Activated T-helper 17 cell treated with anti-CD3 and anti-CD28 coated beads, Interleukin-2, amount 50 U/mL, for 72 hours (primary cell): Measurements from ENCODE around the gene SLC8B1. TPM values are rescaled to one million over a fixed set of nuclear protein-coding genes. Genes with fewer than 3 reads are reported as not detected.

Source experiments
- ATAC-seq: fragments of 150-1000 bp; cut with Tn5 transposase; replicated peaks from 2 replicates; pipeline ENCODE4 v1.10.0; 2021; ENCODE audit warnings: mild to moderate bottlenecking, moderate library complexity
- H3K27ac Mint-ChIP-seq: one replicate; pipeline ENCODE4 v1.8.0; 2022; ENCODE audit warnings: mixed read lengths
- H3K27me3 Mint-ChIP-seq: one replicate; pipeline ENCODE4 v1.8.0; 2022; ENCODE audit warnings: mixed read lengths
- H3K36me3 Mint-ChIP-seq: one replicate; pipeline ENCODE4 v1.8.0; 2022; ENCODE audit warnings: low read depth, mild to moderate bottlenecking, mixed read lengths
- H3K4me1 Mint-ChIP-seq: one replicate; pipeline ENCODE4 v1.8.0; 2022; ENCODE audit warnings: mixed read lengths
- H3K4me3 Mint-ChIP-seq: one replicate; pipeline ENCODE4 v1.8.0; 2022; ENCODE audit warnings: mild to moderate bottlenecking, mixed read lengths
- H3K9me3 Mint-ChIP-seq: one replicate; pipeline ENCODE4 v1.8.0; 2022; ENCODE audit warnings: mixed read lengths
- total RNA-seq, 2 donors: library from RNA; stranded (reverse); gene quantifications; one replicate each; pipeline ENCODE4 v1.2.3, GENCODE V29; 2022

The SLC8B1 gene
- total RNA-seq, 2 donors from 2014 or later: 23.2 to 28.4 TPM

DNA sequence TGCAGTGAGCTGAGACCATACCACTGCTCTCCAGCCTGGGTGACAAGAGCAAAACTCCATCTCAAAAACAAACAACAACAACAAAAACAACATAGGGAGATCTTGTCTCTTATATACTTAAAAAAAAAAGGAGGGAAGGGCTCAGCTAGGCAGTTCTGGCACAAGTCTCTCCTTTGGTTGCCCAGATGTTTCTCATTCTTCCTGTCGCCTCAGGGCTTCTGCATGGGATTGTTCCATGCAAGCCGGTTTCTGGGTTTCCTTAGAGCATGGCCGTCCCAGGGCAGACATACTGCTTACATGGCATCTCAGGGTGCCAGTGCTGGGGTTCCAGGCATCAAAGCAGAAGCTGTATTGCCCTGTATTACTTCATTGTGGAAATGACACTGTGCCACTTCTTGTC, 5.2 kb upstream of the SLC8B1 start:
- no peaks in the 10 kb centered on the region for H3K9me3 Mint-ChIP-seq
- no peaks in the 10 kb centered on the region for H3K27me3 Mint-ChIP-seq
- no peak overlapping the region for H3K27ac Mint-ChIP-seq
- no peak for ATAC-seq
- no peaks in the 10 kb centered on the region for H3K36me3 Mint-ChIP-seq
- H3K4me3 Mint-ChIP-seq: no peak overlapping the region
- H3K4me1 Mint-ChIP-seq: no peaks in the 10 kb centered on the region

DNA sequence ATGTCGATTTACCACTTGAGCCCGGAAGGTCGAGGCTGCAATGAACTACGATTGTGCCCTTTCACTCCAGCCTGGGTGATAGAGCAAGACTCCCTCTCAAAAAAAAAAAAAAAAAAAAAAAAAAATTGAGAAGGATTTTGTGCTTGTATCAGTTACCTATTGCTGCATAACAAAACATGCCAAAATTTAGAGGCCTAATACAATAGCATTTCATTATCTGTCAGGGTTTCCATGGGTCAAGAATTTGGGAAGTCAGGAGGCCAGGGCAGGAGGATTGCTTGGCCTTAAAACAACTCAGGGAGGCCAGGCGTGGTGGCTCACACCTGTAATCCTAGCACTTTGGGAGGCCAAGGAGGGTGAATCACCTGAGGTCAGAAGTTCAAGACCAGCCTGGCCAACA, 4.6 kb upstream of the SLC8B1 start:
- H3K27ac Mint-ChIP-seq: no peak overlapping the region
- no peak for ATAC-seq
- no peak overlapping the region for H3K4me3 Mint-ChIP-seq
- H3K36me3 Mint-ChIP-seq: no peaks in the 10 kb centered on the region
- no peaks in the 10 kb centered on the region for H3K27me3 Mint-ChIP-seq
- H3K4me1 Mint-ChIP-seq: no peaks in the 10 kb centered on the region
- H3K9me3 Mint-ChIP-seq: no peaks in the 10 kb centered on the region

DNA sequence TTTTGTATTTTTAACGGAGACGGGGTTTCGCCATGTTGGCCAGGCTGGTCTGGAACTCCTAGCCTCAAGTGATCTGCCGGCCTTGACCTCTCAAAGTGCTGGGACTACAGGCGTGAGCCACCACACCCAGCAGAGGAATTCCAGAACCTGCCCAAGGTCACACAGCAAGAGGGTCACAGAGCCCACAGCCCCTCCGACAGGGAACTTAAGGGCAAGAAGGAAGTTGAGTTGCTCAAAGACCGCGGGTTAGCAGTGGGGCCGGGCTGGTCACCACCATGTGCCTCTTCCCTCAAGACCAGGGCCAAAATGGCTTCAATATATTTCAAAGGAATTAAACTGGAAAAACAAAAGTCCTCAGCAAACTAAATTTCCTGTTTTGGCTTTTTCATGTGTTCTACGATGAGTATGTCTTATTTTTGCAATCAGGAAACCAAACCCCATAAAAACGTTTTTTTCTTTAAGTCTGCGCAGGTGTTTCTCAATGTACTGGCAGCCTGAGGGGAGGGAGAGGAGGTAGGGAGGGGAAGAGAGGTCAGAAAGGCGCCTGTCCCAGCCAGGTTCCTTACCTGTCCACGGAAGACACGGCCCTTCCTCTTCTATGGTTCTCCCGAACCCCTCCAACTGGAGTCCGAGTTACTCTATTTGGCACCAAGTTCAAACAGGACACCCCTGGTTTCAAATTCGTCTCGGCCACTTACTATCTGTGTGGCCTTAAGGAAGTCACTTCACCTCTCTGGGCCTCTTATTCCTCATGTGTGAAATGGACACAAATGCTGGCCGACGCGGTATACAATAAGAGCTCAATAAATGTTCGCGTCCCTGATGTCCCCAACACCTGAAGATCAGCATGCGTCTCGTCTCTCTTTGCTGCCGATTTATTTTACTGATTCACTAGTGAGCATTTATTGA, 778 bp downstream of the SLC8B1 start:
- Mint-ChIP-seq H3K9me3 (no peaks in the 10 kb centered on the region), H3K4me3 (peak overlapping the region; percentile 98), H3K4me1 (peaks cover 13% of the 10 kb centered on the region), H3K27ac (peak overlapping the region; percentile 83), H3K36me3 (peaks cover 34% of the 10 kb centered on the region), H3K27me3 (no peaks in the 10 kb centered on the region)
- ATAC-seq: peak; percentile 24

DNA sequence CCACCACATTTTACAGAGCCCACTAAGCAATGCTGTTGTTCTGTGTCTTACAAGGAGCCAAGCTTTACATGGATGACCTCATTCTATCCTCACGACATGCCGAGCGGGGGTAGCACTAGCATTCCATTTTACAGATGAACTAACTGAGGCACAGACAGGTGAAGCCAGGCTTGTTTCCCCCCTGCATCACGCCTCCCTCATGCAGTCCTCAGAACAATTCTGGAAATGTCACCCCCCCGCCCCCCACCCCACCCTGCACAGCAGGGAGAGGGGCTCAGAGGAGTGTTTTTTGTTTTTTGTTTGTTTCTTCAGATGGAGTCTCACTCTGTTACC, 1.5 kb downstream of the SLC8B1 start:
- H3K36me3 Mint-ChIP-seq: peaks cover 41% of the 10 kb centered on the region
- no peak for ATAC-seq
- H3K9me3 Mint-ChIP-seq: no peaks in the 10 kb centered on the region
- no peaks in the 10 kb centered on the region for H3K27me3 Mint-ChIP-seq
- H3K27ac Mint-ChIP-seq: no peak overlapping the region
- H3K4me1 Mint-ChIP-seq: peaks cover 13% of the 10 kb centered on the region
- peak overlapping the region; percentile 98 for H3K4me3 Mint-ChIP-seq

DNA sequence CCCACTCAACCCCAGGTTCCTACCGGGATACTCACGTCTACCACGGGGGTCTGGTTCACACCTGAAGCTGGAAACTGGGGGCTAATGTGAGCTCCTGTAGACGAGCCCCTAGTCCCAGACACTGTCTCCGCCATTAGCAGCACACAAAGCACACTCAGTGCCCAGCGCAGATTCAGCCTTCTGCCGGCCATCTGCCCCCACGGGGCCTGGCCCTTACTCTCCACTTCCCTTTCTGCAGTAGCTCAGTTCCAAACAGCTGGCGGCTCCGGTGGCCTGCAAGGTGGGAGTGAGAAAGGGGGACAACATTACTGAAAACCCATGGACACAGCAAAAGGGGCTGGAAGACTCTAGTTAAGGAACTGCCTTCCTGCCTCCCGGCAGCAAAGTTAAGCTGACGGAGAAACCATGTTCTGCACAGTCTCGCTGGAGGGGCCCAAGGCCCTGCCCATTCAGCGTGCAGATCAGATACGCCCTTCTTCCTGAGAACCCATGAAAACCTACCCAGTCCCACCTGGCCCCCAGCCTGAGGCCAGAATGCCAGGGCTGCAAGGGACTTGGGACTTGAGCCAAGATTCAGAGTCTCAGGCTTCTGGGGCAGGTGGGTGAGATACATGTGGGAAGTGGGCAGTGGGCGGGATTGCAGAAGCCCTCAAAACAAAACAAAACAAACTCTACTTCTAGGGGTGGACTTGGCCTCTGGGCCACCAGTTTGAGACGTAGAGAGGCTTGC, 2.1 kb downstream of the SLC8B1 start:
- H3K9me3 Mint-ChIP-seq: no peaks in the 10 kb centered on the region
- peaks cover 45% of the 10 kb centered on the region for H3K36me3 Mint-ChIP-seq
- H3K27me3 Mint-ChIP-seq: no peaks in the 10 kb centered on the region
- peaks cover 13% of the 10 kb centered on the region for H3K4me1 Mint-ChIP-seq
- H3K4me3 Mint-ChIP-seq: peak overlapping the region; percentile 98
- peak overlapping the region; percentile 3 for H3K27ac Mint-ChIP-seq
- no peak for ATAC-seq

DNA sequence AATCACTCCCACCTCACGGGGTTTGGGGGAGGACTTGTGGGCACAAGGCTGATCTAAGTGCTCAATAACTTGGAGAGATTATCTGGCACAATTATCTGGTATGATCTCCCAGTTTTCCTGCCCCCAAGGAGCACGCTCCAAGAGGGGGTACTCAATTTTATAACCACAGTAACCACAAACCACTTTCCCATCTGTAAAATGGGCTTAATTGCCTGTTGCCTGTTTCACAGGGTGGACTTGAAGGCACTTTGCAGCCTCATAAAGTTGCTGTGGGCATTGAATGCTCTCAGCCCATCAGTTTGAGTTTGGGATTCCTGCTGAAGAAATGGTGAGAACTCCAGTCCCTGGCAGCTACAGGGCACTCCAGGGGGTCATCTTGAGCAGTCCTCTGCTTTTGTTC, 4.4 kb downstream of the SLC8B1 start:
- no peaks in the 10 kb centered on the region for H3K27me3 Mint-ChIP-seq
- H3K9me3 Mint-ChIP-seq: no peaks in the 10 kb centered on the region
- peaks cover 52% of the 10 kb centered on the region for H3K36me3 Mint-ChIP-seq
- peak overlapping the region; percentile 27 for H3K27ac Mint-ChIP-seq
- ATAC-seq: no peak
- peaks cover 13% of the 10 kb centered on the region for H3K4me1 Mint-ChIP-seq
- H3K4me3 Mint-ChIP-seq: no peak overlapping the region

DNA sequence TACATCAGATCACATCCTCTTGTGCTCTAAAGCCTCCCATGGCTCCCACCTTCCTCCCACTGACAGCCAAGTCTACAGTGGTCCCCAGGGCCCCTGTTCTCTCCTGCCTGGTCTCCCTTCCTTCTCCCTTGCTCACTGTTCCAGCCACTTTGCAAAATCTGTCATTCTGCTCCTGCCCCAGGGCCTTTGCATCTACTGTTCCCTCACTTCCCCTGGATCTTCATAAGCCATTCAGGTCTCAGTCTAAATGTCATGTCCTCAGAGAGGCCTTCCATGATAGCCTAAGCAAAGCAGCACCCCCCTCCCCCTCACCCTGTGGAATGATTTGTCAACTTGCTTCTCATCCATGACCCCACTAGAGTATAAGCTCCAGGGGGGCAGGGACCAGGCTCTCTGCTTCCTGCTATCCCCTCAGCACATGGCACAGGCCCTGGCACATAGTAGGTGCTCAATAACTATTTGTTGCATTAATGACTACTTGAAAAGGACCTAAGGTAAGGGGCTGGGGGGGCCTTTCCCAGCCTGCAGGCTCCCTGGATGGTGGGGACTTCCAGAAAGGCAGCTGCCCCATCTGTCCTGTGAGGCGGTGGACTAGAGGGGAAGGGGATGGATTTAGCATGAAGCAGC, 5.0 kb downstream of the SLC8B1 start:
- Mint-ChIP-seq H3K4me1 (peaks cover 13% of the 10 kb centered on the region), H3K27ac (peak overlapping the region; percentile 68)

DNA sequence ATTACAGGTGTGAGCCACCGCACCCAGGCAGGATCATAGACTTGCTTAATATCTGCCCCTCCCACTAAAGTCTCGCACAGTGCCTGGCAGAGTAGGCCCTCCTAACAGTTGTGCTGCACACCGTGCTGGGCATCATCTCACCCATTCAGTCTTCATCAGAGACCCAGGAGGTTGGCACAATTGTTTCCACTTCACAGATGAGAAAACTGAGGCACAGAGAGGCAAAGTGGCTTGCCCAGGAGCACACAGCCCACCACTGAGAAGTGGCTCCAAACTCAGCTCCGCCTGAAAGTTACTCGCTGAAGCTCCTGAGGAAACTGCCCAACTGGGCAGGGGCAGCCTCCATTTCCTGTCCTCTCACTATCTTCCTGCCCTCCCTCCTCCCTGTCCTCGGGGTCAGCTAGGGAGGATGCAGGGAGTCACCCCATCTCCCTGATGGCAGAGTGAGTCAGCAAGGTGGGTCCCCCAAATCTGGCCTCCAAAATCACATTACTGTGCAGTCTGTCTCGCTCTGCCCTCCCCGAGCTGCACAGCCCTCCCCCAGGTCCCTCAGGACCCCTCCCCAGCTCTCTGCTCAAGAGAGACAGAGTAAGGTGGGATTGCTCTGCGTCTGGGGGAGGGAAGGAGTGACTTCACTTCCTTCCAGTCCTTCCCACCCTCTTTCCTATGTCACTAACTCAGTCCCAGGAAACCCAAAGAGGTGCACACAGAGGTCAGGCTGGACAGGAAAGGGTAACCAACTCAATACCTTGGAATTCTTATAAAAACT, 5.7 kb downstream of the SLC8B1 start:
- peak overlapping the region; percentile 68 for H3K27ac Mint-ChIP-seq
- no peak for ATAC-seq
- H3K27me3 Mint-ChIP-seq: no peaks in the 10 kb centered on the region
- no peaks in the 10 kb centered on the region for H3K9me3 Mint-ChIP-seq
- H3K4me1 Mint-ChIP-seq: peaks cover 13% of the 10 kb centered on the region
- no peak overlapping the region for H3K4me3 Mint-ChIP-seq
- peaks cover 52% of the 10 kb centered on the region for H3K36me3 Mint-ChIP-seq

More for the DNA sequence above, 5.0 kb downstream of the SLC8B1 start:
- Mint-ChIP-seq H3K4me3 (no peak overlapping the region), H3K27me3 (no peaks in the 10 kb centered on the region), H3K9me3 (no peaks in the 10 kb centered on the region), H3K36me3 (peaks cover 52% of the 10 kb centered on the region)
- no peak for ATAC-seq

DNA sequence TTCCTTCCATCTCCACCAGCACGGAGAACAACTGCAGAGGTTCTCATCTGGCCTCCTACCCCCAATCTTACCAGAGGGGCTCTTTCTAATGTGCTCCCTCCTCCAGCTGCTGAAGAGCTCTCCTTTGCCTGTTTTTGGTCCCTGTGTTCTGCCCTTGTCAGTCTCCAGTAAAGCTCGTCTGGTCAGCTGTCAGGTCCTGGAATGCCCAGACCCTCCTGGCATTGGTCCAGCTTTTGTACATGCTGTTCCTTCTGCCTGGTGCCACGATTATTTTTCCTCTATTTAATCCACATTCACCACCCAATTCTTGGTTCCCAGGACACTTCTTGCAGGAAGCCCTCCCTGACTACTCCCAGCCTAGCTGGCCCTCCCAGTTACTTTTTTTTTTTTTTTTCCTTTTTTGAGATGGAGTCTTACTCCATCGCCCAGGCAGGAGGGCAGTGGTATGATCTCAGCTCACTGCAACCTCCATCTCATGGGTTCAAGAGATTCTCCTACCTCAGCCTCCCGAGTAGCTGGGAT, 6.5 kb downstream of the SLC8B1 start:
- H3K27ac Mint-ChIP-seq: peak overlapping the region; percentile 68
- no peaks in the 10 kb centered on the region for H3K27me3 Mint-ChIP-seq

DNA sequence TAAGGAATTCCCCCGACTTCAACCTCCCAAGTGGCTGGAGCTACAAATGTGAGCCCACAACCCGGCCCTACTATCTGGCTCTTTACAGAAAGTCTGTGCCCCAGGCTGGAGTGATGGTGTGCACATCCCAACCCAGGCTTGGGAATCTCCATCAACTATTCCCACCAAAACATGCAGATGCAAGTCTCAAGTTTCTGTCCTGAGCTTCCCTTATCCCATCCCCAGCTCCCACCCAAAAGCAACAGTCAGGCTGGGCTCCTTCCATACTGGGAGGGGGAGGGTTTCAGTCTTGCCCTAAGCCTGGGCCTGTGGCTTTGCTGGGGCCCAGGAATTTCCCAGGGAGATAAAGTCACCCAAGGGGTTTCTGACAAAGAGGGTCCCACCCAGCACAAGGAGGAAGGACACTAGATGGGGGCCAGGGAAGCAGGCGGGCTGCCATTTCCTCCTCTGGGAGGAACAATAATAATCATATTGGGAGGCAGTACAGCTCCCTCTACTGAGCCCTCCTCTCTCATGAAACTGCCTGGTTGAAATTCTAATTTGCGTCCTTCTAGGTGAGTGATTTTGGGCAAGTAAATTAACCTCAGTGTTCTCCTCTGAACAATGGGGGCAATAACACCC, 8.0 kb downstream of the SLC8B1 start:
- H3K9me3 Mint-ChIP-seq: no peaks in the 10 kb centered on the region
- peaks cover 61% of the 10 kb centered on the region for H3K36me3 Mint-ChIP-seq
- ATAC-seq: no peak
- H3K27ac Mint-ChIP-seq: peak overlapping the region; percentile 24
- H3K4me3 Mint-ChIP-seq: no peak overlapping the region
- H3K4me1 Mint-ChIP-seq: peaks cover 10% of the 10 kb centered on the region
- no peaks in the 10 kb centered on the region for H3K27me3 Mint-ChIP-seq

More for the DNA sequence above, 6.5 kb downstream of the SLC8B1 start:
- no peak overlapping the region for H3K4me3 Mint-ChIP-seq
- H3K9me3 Mint-ChIP-seq: no peaks in the 10 kb centered on the region
- H3K4me1 Mint-ChIP-seq: peaks cover 13% of the 10 kb centered on the region
- peaks cover 58% of the 10 kb centered on the region for H3K36me3 Mint-ChIP-seq
- no peak for ATAC-seq

DNA sequence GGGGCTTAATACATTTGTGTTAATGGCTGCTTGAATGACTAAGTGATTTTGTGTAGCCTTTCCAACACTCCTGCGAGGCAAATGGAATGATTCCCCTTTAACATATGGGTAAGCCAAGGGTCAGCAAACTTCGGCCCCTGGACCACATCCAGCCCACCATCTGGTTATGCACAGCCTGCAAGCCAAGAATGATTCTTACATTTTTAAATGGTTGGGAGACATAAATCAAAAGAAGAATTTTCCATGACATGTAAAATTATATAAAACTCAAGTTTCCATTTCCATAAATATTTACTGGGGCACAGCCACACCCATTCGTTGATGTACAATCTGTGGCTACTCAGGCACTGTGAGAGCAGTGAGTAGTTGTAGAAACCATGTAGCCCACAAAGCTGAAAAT, 9.0 kb downstream of the SLC8B1 start:
- no peak for ATAC-seq
- H3K9me3 Mint-ChIP-seq: no peaks in the 10 kb centered on the region
- peaks cover 61% of the 10 kb centered on the region for H3K36me3 Mint-ChIP-seq
- H3K27me3 Mint-ChIP-seq: no peaks in the 10 kb centered on the region
- H3K4me3 Mint-ChIP-seq: no peak overlapping the region
- H3K4me1 Mint-ChIP-seq: peaks cover 6% of the 10 kb centered on the region
- H3K27ac Mint-ChIP-seq: no peak overlapping the region

DNA sequence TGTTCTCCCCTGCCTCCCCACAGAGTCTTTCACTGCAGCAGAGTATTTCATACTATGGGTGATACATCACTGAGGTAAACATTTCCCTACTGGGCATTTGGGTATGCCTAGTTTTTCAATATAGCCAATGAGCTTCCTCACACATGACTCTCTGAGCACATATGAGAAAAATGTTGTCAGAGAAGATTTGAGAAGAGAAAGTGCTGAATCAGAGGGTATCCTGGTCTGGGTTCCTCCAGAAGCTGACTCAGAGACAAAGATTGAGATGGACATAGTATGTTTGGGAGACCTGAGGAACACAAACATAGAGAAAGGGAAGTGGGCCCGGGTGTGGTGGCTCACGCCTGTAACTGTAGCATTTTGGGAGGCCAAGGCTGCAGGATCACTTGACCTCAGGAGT, 12.6 kb downstream of the SLC8B1 start:
- peaks cover 71% of the 10 kb centered on the region for H3K36me3 Mint-ChIP-seq
- H3K9me3 Mint-ChIP-seq: no peaks in the 10 kb centered on the region
- H3K4me3 Mint-ChIP-seq: no peak overlapping the region
- no peaks in the 10 kb centered on the region for H3K27me3 Mint-ChIP-seq
- peak; percentile 14 for ATAC-seq
- peaks cover 8% of the 10 kb centered on the region for H3K4me1 Mint-ChIP-seq
- no peak overlapping the region for H3K27ac Mint-ChIP-seq

DNA sequence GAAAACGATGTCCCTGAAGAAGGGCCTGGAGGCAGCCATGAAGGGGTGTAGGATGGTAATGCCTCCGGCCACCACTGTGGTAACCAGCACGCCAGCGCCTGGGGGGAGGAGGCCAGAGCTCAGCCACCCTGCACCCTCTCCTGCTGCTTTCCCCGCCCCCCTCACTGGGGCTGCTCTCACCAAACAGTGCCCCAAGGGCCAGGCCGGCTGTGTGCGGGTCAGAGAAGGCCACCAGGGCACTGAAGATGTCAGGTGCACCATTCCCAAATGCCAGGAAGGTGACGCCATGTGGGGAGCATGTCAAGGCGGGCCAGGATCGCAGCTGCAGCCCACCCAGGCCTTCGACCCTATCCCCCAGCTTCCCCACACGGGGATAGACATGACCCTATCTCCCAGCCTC, 14.5 kb downstream of the SLC8B1 start:
- Mint-ChIP-seq H3K27ac (no peak overlapping the region), H3K36me3 (peaks cover 78% of the 10 kb centered on the region), H3K9me3 (no peaks in the 10 kb centered on the region), H3K4me1 (peaks cover 8% of the 10 kb centered on the region), H3K27me3 (no peaks in the 10 kb centered on the region), H3K4me3 (no peak overlapping the region)
- no peak for ATAC-seq
